ENCODE measurements around the gene ZNF367. TPM values are rescaled to one million over a fixed set of nuclear protein-coding genes. Genes with fewer than 3 reads are reported as not detected.

The ZNF367 gene
- total and polyA plus RNA-seq, 2 experiments from 2014 or later, result 0.98 to 3.6 TPM

GRCh38 chr9:96391021-96391765 is 27.0 kb downstream of the ZNF367 start:
- H3K9me3 ChIP-seq (ENCODE audit: low read depth), result no peaks in the 10 kb centered on the region
- H3K4me3 ChIP-seq, result no peak overlapping the region
- peak overlapping the region; percentile 65 for H2AFZ ChIP-seq
- peak overlapping the region; percentile 96 for H3K27ac ChIP-seq
- H4K20me1 ChIP-seq (ENCODE audit: insufficient read depth, poor library complexity, severe bottlenecking), result no peaks in the 10 kb centered on the region
- no peaks in the 10 kb centered on the region for H3K79me2 ChIP-seq
- WGBS (ENCODE audit: low lambda C conversion rate, missing lambda C conversion rate), result 50% methylated on average over 5 of the region's 5 CpGs
- peak; percentile 79 for DNase-seq (ENCODE audit: low spot score)
- TF ChIP-seq CTCF (IDR thresholded peaks at IDR 0.05; ENCODE audit: poor library complexity) (no peak), EZH2phosphoT487 (IDR thresholded peaks at IDR 0.05; ENCODE audit: low read depth, severe bottlenecking, unreplicated experiment) (no peak)
- H3K9me2 ChIP-seq (replicated peaks; ENCODE audit: insufficient read depth), result no peaks in the 10 kb centered on the region
- H3K36me3 ChIP-seq (replicated peaks; ENCODE audit: insufficient read depth, low read depth), result no peaks in the 10 kb centered on the region
- no peaks in the 10 kb centered on the region for H3K27me3 ChIP-seq
- peaks cover 12% of the 10 kb centered on the region for H3K4me1 ChIP-seq (ENCODE audit: insufficient read depth)
- H3K4me2 ChIP-seq, result peak overlapping the region; percentile 45

GRCh38 chr9:96388144-96388543 is 30.0 kb downstream of the ZNF367 start:
- DNase-seq (ENCODE audit: low spot score), result no peak
- Histone ChIP-seq H3K4me3 (no peak overlapping the region), H3K9me2 (replicated peaks; ENCODE audit: insufficient read depth) (no peaks in the 10 kb centered on the region), H3K36me3 (replicated peaks; ENCODE audit: insufficient read depth, low read depth) (no peaks in the 10 kb centered on the region), H3K79me2 (peaks cover 2% of the 10 kb centered on the region), H3K9me3 (ENCODE audit: low read depth) (no peaks in the 10 kb centered on the region), H3K4me2 (no peak overlapping the region), H4K20me1 (ENCODE audit: insufficient read depth, poor library complexity, severe bottlenecking) (no peaks in the 10 kb centered on the region), H3K27me3 (no peaks in the 10 kb centered on the region), H3K4me1 (ENCODE audit: insufficient read depth) (peaks cover 21% of the 10 kb centered on the region), H2AFZ (no peak overlapping the region), H3K27ac (no peak overlapping the region)
- 94% methylated on average over 11 of the region's 11 CpGs for WGBS (ENCODE audit: low lambda C conversion rate, missing lambda C conversion rate)
- TF ChIP-seq EZH2phosphoT487 (IDR thresholded peaks at IDR 0.05; ENCODE audit: low read depth, severe bottlenecking, unreplicated experiment), result no peak
- no peak for TF ChIP-seq EZH2 (IDR thresholded peaks at IDR 0.05; ENCODE audit: borderline replicate concordance)
- no peak for TF ChIP-seq CTCF (IDR thresholded peaks at IDR 0.05; ENCODE audit: poor library complexity)

GRCh38 chr9:96386157-96386556 is 32.0 kb downstream of the ZNF367 start:
- H3K9me3 ChIP-seq (ENCODE audit: low read depth), result no peaks in the 10 kb centered on the region
- TF ChIP-seq EZH2phosphoT487 (IDR thresholded peaks at IDR 0.05; ENCODE audit: low read depth, severe bottlenecking, unreplicated experiment), result no peak
- no peak overlapping the region for H3K4me2 ChIP-seq
- peaks cover 14% of the 10 kb centered on the region for H3K4me1 ChIP-seq (ENCODE audit: insufficient read depth)
- H3K27ac ChIP-seq, result peak overlapping the region; percentile 15
- no peaks in the 10 kb centered on the region for H4K20me1 ChIP-seq (ENCODE audit: insufficient read depth, poor library complexity, severe bottlenecking)
- no peaks in the 10 kb centered on the region for H3K27me3 ChIP-seq
- peaks cover 22% of the 10 kb centered on the region for H3K79me2 ChIP-seq
- H3K4me3 ChIP-seq, result no peak overlapping the region
- no peaks in the 10 kb centered on the region for H3K9me2 ChIP-seq (replicated peaks; ENCODE audit: insufficient read depth)
- no peak for DNase-seq (ENCODE audit: low spot score)
- no peak overlapping the region for H2AFZ ChIP-seq
- H3K36me3 ChIP-seq (replicated peaks; ENCODE audit: insufficient read depth, low read depth), result no peaks in the 10 kb centered on the region

DNA sequence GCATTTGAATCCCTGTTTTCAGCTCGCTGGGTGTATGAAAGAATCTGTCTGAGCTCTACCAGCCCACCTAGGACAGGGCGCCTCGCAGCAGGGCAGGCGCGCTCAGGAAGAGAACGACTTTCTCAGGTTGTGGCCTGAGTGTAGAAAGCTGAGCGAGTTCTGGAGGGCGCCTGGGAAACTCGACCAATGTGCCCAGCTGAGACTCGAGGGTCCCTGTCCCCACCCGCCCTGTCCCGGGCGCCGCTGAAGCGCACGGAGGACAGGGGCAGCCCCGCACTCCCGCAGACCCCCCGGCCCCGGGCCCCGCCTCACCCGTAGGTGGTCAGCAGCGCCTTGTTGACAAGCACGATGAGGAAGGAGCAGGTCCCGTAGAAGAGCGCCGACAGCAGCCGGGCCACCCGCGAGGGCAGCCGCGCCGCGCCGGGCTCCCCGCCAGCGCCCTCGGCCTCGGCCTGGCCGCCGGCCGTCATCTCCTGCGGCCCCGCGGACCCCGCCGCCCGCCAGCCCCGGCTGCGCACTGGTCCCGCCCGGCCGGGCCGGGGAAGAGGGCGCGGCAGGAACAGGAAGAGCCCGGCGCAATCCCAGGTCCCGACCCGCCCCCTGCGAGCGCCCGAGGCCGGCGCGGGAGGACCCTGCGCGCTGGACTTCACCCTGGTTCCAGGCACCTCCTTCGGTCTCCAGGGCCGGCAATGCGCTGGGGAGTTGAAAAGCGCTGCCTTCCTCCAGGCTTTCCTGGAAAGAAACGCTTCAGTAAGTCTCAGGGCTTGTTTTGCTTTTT is 34.8 kb downstream of the ZNF367 start, which contains the start of gene SLC35D2:
TSS of gene SLC35D2 (minus strand) at position 547 of the 778 bp plus-strand sequence. CDS start at position 470, 77 bp downstream.
- H4K20me1 ChIP-seq (ENCODE audit: insufficient read depth, poor library complexity, severe bottlenecking), result no peaks in the 10 kb centered on the region
- no peaks in the 10 kb centered on the region for H3K27me3 ChIP-seq
- peak within 1 kb of the TSS; percentile 89 for H3K4me2 ChIP-seq
- peaks cover 14% of the 10 kb centered on the region for H3K4me1 ChIP-seq (ENCODE audit: insufficient read depth)
- H3K79me2 ChIP-seq, result peaks cover 50% of the 10 kb centered on the region
- H3K36me3 ChIP-seq (replicated peaks; ENCODE audit: insufficient read depth, low read depth), result no peaks in the 10 kb centered on the region
- H3K9me3 ChIP-seq (ENCODE audit: low read depth), result no peaks in the 10 kb centered on the region
- H2AFZ ChIP-seq, result peak within 1 kb of the TSS; percentile 89
- H3K27ac ChIP-seq, result peak within 1 kb of the TSS; percentile 96
- WGBS (ENCODE audit: low lambda C conversion rate, missing lambda C conversion rate), result 4% methylated on average over 34 of the region's 73 CpGs
- DNase-seq (ENCODE audit: low spot score), result peak; percentile 91
- peak within 1 kb of the TSS; percentile 66 for H3K4me3 ChIP-seq
- H3K9me2 ChIP-seq (replicated peaks; ENCODE audit: insufficient read depth), result no peaks in the 10 kb centered on the region
- TF ChIP-seq CTCF (IDR thresholded peaks at IDR 0.05; ENCODE audit: poor library complexity), result no peak
- TF ChIP-seq EZH2phosphoT487 (IDR thresholded peaks at IDR 0.05; ENCODE audit: low read depth, severe bottlenecking, unreplicated experiment), result no peak
- TF ChIP-seq EZH2 (IDR thresholded peaks at IDR 0.05; ENCODE audit: borderline replicate concordance), result no peak

All from hepatocyte (in vitro differentiated cells).